SK-N-SH treated with all-trans-retinoic acid at 6 μM for 48 hours (cell line): ENCODE results near the gene CD55.

ENCODE experiments used
- ATAC-seq: fragments of 200-7000 bp; cut with Tn5 transposase; 3 replicates; pipeline ENCODE4 v1.9.1; 2020; ENCODE audit warnings: mild to moderate bottlenecking, moderate library complexity
- ARNTL ChIP-seq: fragments of 450-650 bp; formaldehyde crosslinking; IDR thresholded peaks from 2 replicates; pipeline ENCODE4 v1.5.0; 2020; ENCODE audit warnings: low read depth, mild to moderate bottlenecking, moderate library complexity, borderline replicate concordance
- BACH2 ChIP-seq: fragments of 250-450 bp; sonication (Bioruptor Pico); IDR thresholded peaks from 2 replicates; pipeline ENCODE4 v1.9.0; 2021; ENCODE audit warnings: mild to moderate bottlenecking, borderline replicate concordance
- CREB5 ChIP-seq: fragments of 250-450 bp; sonication (Bioruptor Pico); IDR thresholded peaks from 2 replicates; pipeline ENCODE4 v1.5.1; 2020; ENCODE audit warnings: low read depth, mild to moderate bottlenecking, moderate library complexity
- CSDC2 ChIP-seq: fragments of 250-450 bp; sonication (Bioruptor Pico); IDR thresholded peaks from 2 replicates; pipeline ENCODE4 v1.5.0; 2020; ENCODE audit warnings: mild to moderate bottlenecking, moderate library complexity
- ESRRG ChIP-seq: fragments of 250-450 bp; sonication (Bioruptor Pico); IDR thresholded peaks from 2 replicates; pipeline ENCODE4 v1.6.1; 2021; ENCODE audit warnings: mild to moderate bottlenecking
- GLIS3 ChIP-seq: fragments of 250-450 bp; sonication (Bioruptor Pico); IDR thresholded peaks from 2 replicates; pipeline ENCODE4 v1.5.0; 2020; ENCODE audit warnings: mild to moderate bottlenecking, moderate library complexity
- ISL1 ChIP-seq: fragments of 250-450 bp; sonication (Bioruptor Pico); IDR thresholded peaks from 2 replicates; pipeline ENCODE4 v2.1.2; 2022; ENCODE audit warnings: mild to moderate bottlenecking, moderate library complexity
- PATZ1 ChIP-seq: fragments of 250-450 bp; sonication (Bioruptor Pico); IDR thresholded peaks from 2 replicates; pipeline ENCODE4 v1.8.0; 2020; ENCODE audit warnings: mild to moderate bottlenecking, moderate library complexity, borderline replicate concordance
- PPARA ChIP-seq: fragments of 250-450 bp; sonication (Bioruptor Pico); IDR thresholded peaks from 2 replicates; pipeline ENCODE4 v1.5.0; 2020; ENCODE audit warnings: mild to moderate bottlenecking, borderline replicate concordance
- RARB ChIP-seq: fragments of 250-450 bp; sonication (Bioruptor Pico); IDR thresholded peaks from 2 replicates; pipeline ENCODE4 v1.8.0; 2021; ENCODE audit warnings: mild to moderate bottlenecking, moderate library complexity
- TCF4 ChIP-seq: fragments of 250-450 bp; sonication (Bioruptor Pico); IDR thresholded peaks from 2 replicates; pipeline ENCODE4 v1.8.0; 2021; ENCODE audit warnings: mild to moderate bottlenecking, moderate library complexity, borderline replicate concordance
- TOX ChIP-seq: fragments of 250-450 bp; sonication (Bioruptor Pico); IDR thresholded peaks from 2 replicates; pipeline ENCODE4 v1.8.0; 2021; ENCODE audit warnings: mild to moderate bottlenecking, moderate library complexity, borderline replicate concordance
- TSHZ2 ChIP-seq: fragments of 250-450 bp; sonication (Bioruptor Pico); IDR thresholded peaks from 2 replicates; pipeline ENCODE4 v1.5.0; 2020; ENCODE audit warnings: mild to moderate bottlenecking, moderate library complexity
- ZC3H10 ChIP-seq: fragments of 250-450 bp; sonication (Bioruptor Pico); IDR thresholded peaks from 2 replicates; pipeline ENCODE4 v1.5.1; 2021; ENCODE audit warnings: mild to moderate bottlenecking, moderate library complexity
- ZFP3 ChIP-seq: fragments of 250-450 bp; sonication (Bioruptor Pico); IDR thresholded peaks from 2 replicates; pipeline ENCODE4 v1.5.0; 2020; ENCODE audit warnings: mild to moderate bottlenecking, moderate library complexity
- ZFP30 ChIP-seq: fragments of 450-650 bp; formaldehyde crosslinking; IDR thresholded peaks from 2 replicates; pipeline ENCODE4 v1.5.0; 2022; ENCODE audit warnings: mild to moderate bottlenecking, moderate library complexity
- ZNF70 ChIP-seq: fragments of 450-650 bp; formaldehyde crosslinking; IDR thresholded peaks from 2 replicates; pipeline ENCODE4 v1.5.0; 2020; ENCODE audit warnings: mild to moderate bottlenecking, moderate library complexity
- ZNF8 ChIP-seq: fragments of 450-650 bp; formaldehyde crosslinking; IDR thresholded peaks from 2 replicates; pipeline ENCODE4 v1.5.0; 2020; ENCODE audit warnings: mild to moderate bottlenecking, moderate library complexity
- TF ChIP-seq, protein P1 (sequence below): fragments of 250-450 bp; sonication (Bioruptor Pico); IDR thresholded peaks from 2 replicates; pipeline ENCODE4 v1.5.1; 2021; ENCODE audit warnings: mild to moderate bottlenecking, moderate library complexity

The CD55 gene

DNA sequence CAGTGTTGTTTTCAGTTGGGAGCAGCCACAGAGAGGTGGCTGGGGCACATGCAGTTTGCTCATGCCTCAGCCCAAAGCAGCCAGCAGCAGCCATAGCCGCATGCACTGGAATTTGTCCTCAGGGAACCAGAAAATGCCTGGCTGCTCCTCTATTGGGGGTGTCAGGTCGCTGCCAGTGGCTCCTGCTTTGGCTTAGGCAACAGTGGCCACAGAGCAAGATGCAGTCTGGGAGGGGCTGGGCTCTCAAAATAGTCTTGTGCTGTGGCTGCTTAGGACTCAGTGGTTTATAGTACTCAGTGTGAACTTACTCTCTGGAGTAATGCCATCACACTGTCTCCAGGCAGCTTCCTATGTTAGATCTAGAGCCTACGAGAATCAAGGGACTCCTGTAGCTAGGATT, 25.0 kb downstream of the CD55 start (continued):
- TF ChIP-seq TSHZ2 (CRISPR knock-in tag): no peak
- no peak for TF ChIP-seq ZNF70 (CRISPR knock-in tag)
- no peak for TF ChIP-seq ZFP30 (CRISPR knock-in tag)
- TF ChIP-seq ARNTL (CRISPR knock-in tag): no peak
- TF ChIP-seq CSDC2 (CRISPR knock-in tag): no peak
- TF ChIP-seq PPARA (CRISPR knock-in tag): no peak
- no peak for TF ChIP-seq TCF4 (CRISPR knock-in tag)

DNA sequence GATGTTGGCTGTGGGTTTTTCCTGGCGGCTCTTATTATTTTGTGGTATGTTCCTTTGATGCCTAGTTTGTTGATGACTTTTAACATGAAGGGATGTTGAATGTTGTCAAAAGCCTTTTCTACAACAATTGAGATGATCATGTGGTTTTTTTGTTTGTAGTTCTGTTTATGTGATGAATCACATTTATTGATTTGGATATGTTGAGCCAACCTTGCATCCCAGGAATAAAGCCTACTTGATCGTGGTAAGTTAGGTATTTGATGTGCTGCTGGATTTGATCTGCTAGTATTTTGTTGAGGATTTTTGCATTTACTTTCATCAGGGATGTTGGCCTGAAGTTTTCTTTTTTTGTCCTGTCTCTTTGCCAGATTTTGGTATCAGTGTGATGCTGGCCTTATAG, 28.5 kb downstream of the CD55 start:
- TF ChIP-seq, protein P1, sequence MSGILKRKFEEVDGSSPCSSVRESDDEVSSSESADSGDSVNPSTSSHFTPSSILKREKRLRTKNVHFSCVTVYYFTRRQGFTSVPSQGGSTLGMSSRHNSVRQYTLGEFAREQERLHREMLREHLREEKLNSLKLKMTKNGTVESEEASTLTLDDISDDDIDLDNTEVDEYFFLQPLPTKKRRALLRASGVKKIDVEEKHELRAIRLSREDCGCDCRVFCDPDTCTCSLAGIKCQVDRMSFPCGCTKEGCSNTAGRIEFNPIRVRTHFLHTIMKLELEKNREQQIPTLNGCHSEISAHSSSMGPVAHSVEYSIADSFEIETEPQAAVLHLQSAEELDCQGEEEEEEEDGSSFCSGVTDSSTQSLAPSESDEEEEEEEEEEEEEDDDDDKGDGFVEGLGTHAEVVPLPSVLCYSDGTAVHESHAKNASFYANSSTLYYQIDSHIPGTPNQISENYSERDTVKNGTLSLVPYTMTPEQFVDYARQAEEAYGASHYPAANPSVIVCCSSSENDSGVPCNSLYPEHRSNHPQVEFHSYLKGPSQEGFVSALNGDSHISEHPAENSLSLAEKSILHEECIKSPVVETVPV (CRISPR knock-in tag): no peak
- TF ChIP-seq ARNTL (CRISPR knock-in tag) (no peak), TOX (no peak), PPARA (CRISPR knock-in tag) (no peak), ESRRG (CRISPR knock-in tag) (no peak), ZFP3 (CRISPR knock-in tag) (no peak), TCF4 (CRISPR knock-in tag) (no peak), ISL1 (CRISPR knock-in tag) (no peak), GLIS3 (no peak), ZFP30 (CRISPR knock-in tag) (no peak), RARB (no peak), ZNF8 (no peak)
- no peak for ATAC-seq

DNA sequence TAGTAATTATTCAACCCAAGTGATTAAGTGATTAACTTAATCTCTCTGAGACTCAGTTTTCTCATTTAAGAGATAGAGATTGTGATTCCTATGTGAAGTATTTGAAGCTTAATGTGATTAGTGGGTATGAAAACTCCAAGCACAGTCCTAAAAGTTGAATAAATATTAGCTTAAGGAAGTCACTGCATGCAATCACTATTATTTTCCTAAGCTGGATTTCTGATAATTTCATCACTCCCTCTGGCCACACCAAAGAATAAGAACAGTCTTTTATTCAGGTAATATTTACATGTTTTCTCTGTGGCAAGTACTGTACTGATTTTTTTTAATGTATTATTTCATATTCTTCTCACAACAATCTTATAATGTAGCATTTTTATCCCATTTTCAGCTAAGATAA, 31.1 kb downstream of the CD55 start:
- TF ChIP-seq, protein P1 (CRISPR knock-in tag): no peak
- TF ChIP-seq ZC3H10 (CRISPR knock-in tag) (no peak), BACH2 (no peak), CREB5 (CRISPR knock-in tag) (no peak), TCF4 (CRISPR knock-in tag) (no peak), ZNF8 (no peak), TSHZ2 (CRISPR knock-in tag) (no peak), PATZ1 (CRISPR knock-in tag) (no peak), ESRRG (CRISPR knock-in tag) (no peak)
- ATAC-seq: no peak
